Neural cell (in vitro differentiated cells): ENCODE data around the gene IRF1. TPM values are rescaled to one million over a fixed set of nuclear protein-coding genes. Genes with fewer than 3 reads are reported as not detected.

ENCODE experiments used
- H2AFZ ChIP-seq: fragments of 200-600, 300-800 bp; sonication (generic), shearing (Covaris generic); 2 replicates; pipeline ENCODE4 v1.6.0; 2014; ENCODE audit warnings: low read depth, mild to moderate bottlenecking, antibody characterized with exemption, low read length, moderate library complexity
- H3F3A ChIP-seq: fragments of 200-600 bp; shearing (Covaris generic); 2 replicates; pipeline ENCODE4 v1.6.1; 2016; ENCODE audit warnings: mild to moderate bottlenecking, moderate library complexity, mixed read lengths, antibody characterized with exemption, low read length; ENCODE audit not compliant: insufficient read depth, poor library complexity, severe bottlenecking
- H3K27ac ChIP-seq: fragments of 200-600, 300-800 bp; sonication (generic), shearing (Covaris generic); 2 replicates; pipeline ENCODE4 v1.5.1; 2014; ENCODE audit warnings: mild to moderate bottlenecking, low read length, moderate library complexity
- H3K27me3 ChIP-seq: fragments of 300-800, 200-600 bp; sonication (generic), shearing (Covaris generic); 2 replicates; pipeline ENCODE4 v1.6.0; 2014; ENCODE audit warnings: mild to moderate bottlenecking, low read depth, low read length, moderate library complexity; ENCODE audit not compliant: insufficient read depth
- H3K36me3 ChIP-seq: fragments of 300-800, 200-600 bp; sonication (generic), shearing (Covaris generic); 2 replicates; pipeline ENCODE4 v1.5.1; 2014; ENCODE audit warnings: mild to moderate bottlenecking, antibody characterized with exemption, low read length, moderate library complexity; ENCODE audit not compliant: insufficient read depth
- H3K4me2 ChIP-seq: fragments of 300-800, 200-600 bp; sonication (generic), shearing (Covaris generic); 2 replicates; pipeline ENCODE4 v1.6.0; 2014; ENCODE audit warnings: mild to moderate bottlenecking, low read length
- H3K4me3 ChIP-seq: fragments of 300-800, 200-600 bp; sonication (generic), shearing (Covaris generic); 2 replicates; pipeline ENCODE4 v1.5.1; 2014; ENCODE audit warnings: mild to moderate bottlenecking, low read length, moderate library complexity
- H3K79me2 ChIP-seq: fragments of 200-600 bp; shearing (Covaris generic); replicated peaks from 2 replicates; pipeline ENCODE4 v1.6.0; 2014; ENCODE audit warnings: mild to moderate bottlenecking, low read length, moderate library complexity; ENCODE audit not compliant: insufficient read depth
- H3K9ac ChIP-seq: fragments of 300-800, 200-600 bp; sonication (generic), shearing (Covaris generic); 2 replicates; pipeline ENCODE4 v1.6.1; 2016; ENCODE audit warnings: mild to moderate bottlenecking, low read length, mixed read lengths
- H3K9me2 ChIP-seq: fragments of 200-600 bp; shearing (Covaris generic); 2 replicates; pipeline ENCODE4 v1.6.1; 2016; ENCODE audit warnings: mild to moderate bottlenecking, low read length, mixed read lengths; ENCODE audit not compliant: insufficient read depth
- H3K9me3 ChIP-seq: fragments of 200-600, 300-800 bp; sonication (generic), shearing (Covaris generic); 2 replicates; pipeline ENCODE4 v1.6.1; 2016; ENCODE audit warnings: mild to moderate bottlenecking, mixed run types, low read length, moderate library complexity, mixed read lengths
- H4K20me1 ChIP-seq: fragments of 200-600 bp; shearing (Covaris generic); 2 replicates; pipeline ENCODE4 v1.6.1; 2016; ENCODE audit warnings: mild to moderate bottlenecking, mixed run types; ENCODE audit not compliant: insufficient read depth
- EP300 ChIP-seq: fragments of 450-650 bp; conservative IDR thresholded peaks from 2 replicates; pipeline ENCODE4 v1.6.1; 2014; ENCODE audit warnings: antibody characterized with exemption, mild to moderate bottlenecking, moderate library complexity; ENCODE audit not compliant: poor library complexity, severe bottlenecking
- EZH2 ChIP-seq: fragments of 200-600, 300-800 bp; shearing (Covaris generic), sonication (generic); IDR thresholded peaks from 2 replicates; pipeline ENCODE4 v1.6.1; 2014; ENCODE audit warnings: antibody characterized with exemption, low read length, borderline replicate concordance, mild to moderate bottlenecking; ENCODE audit not compliant: insufficient read depth, poor library complexity, severe bottlenecking
- MXI1 ChIP-seq: fragments of 450-650 bp; conservative IDR thresholded peaks from 2 replicates; pipeline ENCODE4 v1.6.1; 2014; ENCODE audit warnings: antibody characterized with exemption, mild to moderate bottlenecking; ENCODE audit not compliant: poor library complexity, severe bottlenecking
- POLR2AphosphoS5 ChIP-seq: IDR thresholded peaks from 2 replicates; pipeline ENCODE4 v1.6.1; 2012
- RAD21 ChIP-seq: fragments of 450-650 bp; conservative IDR thresholded peaks from 2 replicates; pipeline ENCODE4 v1.6.1; 2014; ENCODE audit warnings: antibody characterized with exemption, mild to moderate bottlenecking, moderate library complexity
- REST ChIP-seq: IDR thresholded peaks from 2 replicates; pipeline ENCODE4 v1.6.1; 2012; ENCODE audit warnings: borderline replicate concordance
- SMC3 ChIP-seq: fragments of 450-650 bp; conservative IDR thresholded peaks from 2 replicates; pipeline ENCODE4 v1.6.1; 2014; ENCODE audit warnings: antibody characterized with exemption, mild to moderate bottlenecking, moderate library complexity; ENCODE audit not compliant: poor library complexity
- TAF1 ChIP-seq: IDR thresholded peaks from 2 replicates; pipeline ENCODE4 v1.6.1; 2012; ENCODE audit warnings: low read depth
- polyA plus RNA-seq: library from polyadenylated mRNA; depleted of rRNA; stranded (reverse); fragments of >200 nt; gene quantifications from 2 replicates; pipeline ENCODE4 v1.2.3, GENCODE V29; 2014
- TF ChIP-seq, protein P1 (sequence below): fragments of 450-650 bp; IDR thresholded peaks from 2 replicates; pipeline ENCODE4 v1.5.1; 2014; ENCODE audit warnings: antibody characterized with exemption, mild to moderate bottlenecking, moderate library complexity; ENCODE audit not compliant: poor library complexity, severe bottlenecking

Gene IRF1
- polyA plus RNA-seq, 1 donor from 2014 or later = 0.67 TPM

DNA sequence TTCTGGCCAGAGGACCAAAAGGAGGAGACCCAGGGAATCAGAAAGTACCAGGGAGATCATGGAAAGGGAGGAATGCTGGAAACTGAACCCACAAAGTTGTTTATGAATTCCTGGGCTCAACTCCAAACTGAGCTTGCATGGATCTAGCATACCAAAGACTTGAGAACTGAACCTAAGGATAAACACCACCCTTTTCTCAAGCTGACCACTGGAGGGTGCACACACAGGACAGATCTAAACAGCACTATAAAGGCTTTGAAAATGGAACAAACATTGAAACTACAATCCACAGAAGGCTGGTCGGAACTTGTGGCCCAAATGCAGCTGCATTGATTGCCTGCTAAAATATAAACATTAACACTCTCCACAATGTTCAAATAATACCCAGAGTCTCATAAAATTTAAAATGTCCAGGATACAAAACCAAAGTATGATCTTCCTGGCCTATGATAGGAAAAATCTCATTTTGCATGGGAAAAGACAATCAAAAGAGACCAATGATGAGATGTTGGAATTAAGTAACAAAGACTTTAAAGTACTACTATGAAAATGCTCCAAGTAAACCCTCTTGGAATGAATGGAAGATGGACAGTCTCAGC is 15.6 kb upstream of the IRF1 start:
- no peak overlapping the region for H2AFZ ChIP-seq
- no peak overlapping the region for H3K9ac ChIP-seq
- no peaks in the 10 kb centered on the region for H4K20me1 ChIP-seq
- no peaks in the 10 kb centered on the region for H3K9me2 ChIP-seq
- H3K27ac ChIP-seq = no peak overlapping the region
- TF ChIP-seq MXI1 = no peak
- H3K9me3 ChIP-seq = no peaks in the 10 kb centered on the region
- H3F3A ChIP-seq = no peaks in the 10 kb centered on the region
- no peaks in the 10 kb centered on the region for H3K36me3 ChIP-seq
- H3K4me3 ChIP-seq = no peak overlapping the region
- H3K4me2 ChIP-seq = no peak overlapping the region
- H3K79me2 ChIP-seq = no peaks in the 10 kb centered on the region
- H3K27me3 ChIP-seq = no peaks in the 10 kb centered on the region

DNA sequence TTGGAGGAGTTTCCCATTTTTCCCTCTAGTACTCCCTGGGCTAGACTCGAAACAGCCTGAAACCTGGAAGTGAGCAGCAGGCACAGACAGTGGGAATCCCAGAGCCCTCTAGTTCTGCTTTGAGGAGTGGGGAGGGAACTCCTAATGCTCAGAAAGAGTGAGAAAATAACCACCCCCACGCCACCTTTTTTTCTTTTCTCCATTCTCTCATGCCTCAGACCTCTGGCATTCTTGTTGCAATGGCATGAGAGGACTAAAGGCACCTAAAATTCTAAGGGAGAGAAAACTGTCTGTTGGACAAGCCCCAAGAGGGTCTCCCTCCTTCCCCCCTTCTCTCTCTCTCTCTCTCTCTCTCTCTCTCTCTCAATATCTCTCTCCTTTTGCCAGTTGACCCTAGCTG is 15.1 kb upstream of the IRF1 start:
- no peaks in the 10 kb centered on the region for H3K27me3 ChIP-seq
- no peaks in the 10 kb centered on the region for H3K79me2 ChIP-seq
- H2AFZ ChIP-seq = no peak overlapping the region
- no peaks in the 10 kb centered on the region for H3F3A ChIP-seq
- H3K36me3 ChIP-seq = no peaks in the 10 kb centered on the region
- H4K20me1 ChIP-seq = no peaks in the 10 kb centered on the region
- no peaks in the 10 kb centered on the region for H3K9me3 ChIP-seq
- no peak overlapping the region for H3K4me3 ChIP-seq
- no peaks in the 10 kb centered on the region for H3K9me2 ChIP-seq
- no peak overlapping the region for H3K9ac ChIP-seq
- TF ChIP-seq TAF1 (no peak), RAD21 (no peak), SMC3 (no peak), POLR2AphosphoS5 (no peak), MXI1 (no peak), REST (no peak), EP300 (no peak), EZH2 (no peak)
- TF ChIP-seq, protein P1, sequence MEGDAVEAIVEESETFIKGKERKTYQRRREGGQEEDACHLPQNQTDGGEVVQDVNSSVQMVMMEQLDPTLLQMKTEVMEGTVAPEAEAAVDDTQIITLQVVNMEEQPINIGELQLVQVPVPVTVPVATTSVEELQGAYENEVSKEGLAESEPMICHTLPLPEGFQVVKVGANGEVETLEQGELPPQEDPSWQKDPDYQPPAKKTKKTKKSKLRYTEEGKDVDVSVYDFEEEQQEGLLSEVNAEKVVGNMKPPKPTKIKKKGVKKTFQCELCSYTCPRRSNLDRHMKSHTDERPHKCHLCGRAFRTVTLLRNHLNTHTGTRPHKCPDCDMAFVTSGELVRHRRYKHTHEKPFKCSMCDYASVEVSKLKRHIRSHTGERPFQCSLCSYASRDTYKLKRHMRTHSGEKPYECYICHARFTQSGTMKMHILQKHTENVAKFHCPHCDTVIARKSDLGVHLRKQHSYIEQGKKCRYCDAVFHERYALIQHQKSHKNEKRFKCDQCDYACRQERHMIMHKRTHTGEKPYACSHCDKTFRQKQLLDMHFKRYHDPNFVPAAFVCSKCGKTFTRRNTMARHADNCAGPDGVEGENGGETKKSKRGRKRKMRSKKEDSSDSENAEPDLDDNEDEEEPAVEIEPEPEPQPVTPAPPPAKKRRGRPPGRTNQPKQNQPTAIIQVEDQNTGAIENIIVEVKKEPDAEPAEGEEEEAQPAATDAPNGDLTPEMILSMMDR = no peak
- no peak overlapping the region for H3K27ac ChIP-seq
- no peak overlapping the region for H3K4me2 ChIP-seq

DNA sequence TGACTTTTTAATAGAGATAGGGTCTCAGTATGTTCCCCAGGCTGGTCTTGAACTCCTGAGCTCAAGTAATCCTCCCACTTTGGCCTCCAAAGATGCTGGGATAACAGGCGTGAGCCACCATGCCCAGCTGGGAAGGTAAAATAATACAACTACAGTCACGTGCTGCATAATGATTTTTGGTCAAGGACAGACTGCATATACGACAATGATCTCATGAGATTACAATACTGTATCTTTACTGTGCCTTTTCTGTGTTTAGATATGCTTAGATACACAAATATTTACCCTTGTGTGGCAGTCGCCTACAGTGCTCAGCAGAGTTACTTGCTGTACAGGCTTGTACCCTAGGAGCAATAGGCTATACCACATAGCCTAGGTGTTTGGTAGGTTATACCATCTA is 14.2 kb upstream of the IRF1 start:
- Histone ChIP-seq H3K27me3 (no peaks in the 10 kb centered on the region), H3K79me2 (no peaks in the 10 kb centered on the region), H3K9ac (no peak overlapping the region), H3K36me3 (no peaks in the 10 kb centered on the region), H3K27ac (no peak overlapping the region), H3K4me2 (no peak overlapping the region), H4K20me1 (no peaks in the 10 kb centered on the region), H3K9me3 (no peaks in the 10 kb centered on the region), H3K9me2 (no peaks in the 10 kb centered on the region), H2AFZ (no peak overlapping the region), H3F3A (no peaks in the 10 kb centered on the region), H3K4me3 (no peak overlapping the region)
- TF ChIP-seq MXI1 = no peak
- TF ChIP-seq RAD21 = no peak
- no peak for TF ChIP-seq SMC3
- no peak for TF ChIP-seq EP300
- no peak for TF ChIP-seq POLR2AphosphoS5
- no peak for TF ChIP-seq TAF1
- no peak for TF ChIP-seq EZH2
